Liver (tissue), 9 donors: ENCODE measurements around the gene ETNK1. TPM values are rescaled to one million over a fixed set of nuclear protein-coding genes. Genes with fewer than 3 reads are reported as not detected.

Experiments
- DNase-seq: peaks from one replicate; pipeline ENCODE4 v3.0.0-alpha.2; 2017; ENCODE audit warnings: low spot score
- H3K27ac ChIP-seq, 2 donors: one replicate each; pipeline ENCODE4 v1.7.0; 2013; ENCODE audit warnings: inconsistent platforms in 2 of 2, low read length in 2 of 2, control low read depth in 1 of 2, low read depth in 1 of 2, mild to moderate bottlenecking in 1 of 2
- H3K27me3 ChIP-seq, 4 donors: one replicate each; pipeline versions ENCODE4 v1.6.1 to v1.7.0; 2013; ENCODE audit warnings: low read length in 3 of 4, inconsistent platforms in 1 of 4, mild to moderate bottlenecking in 1 of 4, moderate library complexity in 1 of 4; ENCODE audit not compliant: control insufficient read depth in 4 of 4, insufficient read depth in 4 of 4
- H3K36me3 ChIP-seq, 4 donors: one replicate each; pipeline versions ENCODE4 v1.6.1 to v1.7.0; 2013; ENCODE audit warnings: low read length in 3 of 4, mild to moderate bottlenecking in 3 of 4, low read depth in 1 of 4, moderate library complexity in 1 of 4; ENCODE audit not compliant: control insufficient read depth in 4 of 4, insufficient read depth in 3 of 4
- H3K4me1 ChIP-seq, 4 donors: one replicate each; pipeline versions ENCODE4 v1.6.1 to v1.7.0; 2013; ENCODE audit warnings: low read length in 3 of 4, mild to moderate bottlenecking in 3 of 4, moderate library complexity in 1 of 4; ENCODE audit not compliant: control insufficient read depth in 4 of 4, insufficient read depth in 4 of 4
- H3K4me3 ChIP-seq, 3 donors: one replicate each; pipeline versions ENCODE4 v1.6.1 to v1.7.0; 2013; ENCODE audit warnings: low read length in 3 of 3, control low read depth in 1 of 3, low read depth in 1 of 3, mild to moderate bottlenecking in 1 of 3
- H3K9ac ChIP-seq, 2 donors: one replicate each; pipeline ENCODE4 v1.7.0; 2013; ENCODE audit warnings: low read length in 2 of 2, mild to moderate bottlenecking in 2 of 2, moderate library complexity in 2 of 2, control low read depth in 1 of 2, low read depth in 1 of 2
- H3K9me3 ChIP-seq, 4 donors: one replicate each; pipeline versions ENCODE4 v1.6.1 to v1.7.0; 2013; ENCODE audit warnings: low read length in 3 of 4; ENCODE audit not compliant: control insufficient read depth in 4 of 4
- ATF3 ChIP-seq: IDR thresholded peaks from 2 replicates; pipeline ENCODE4 v1.6.1; 2016; ENCODE audit warnings: antibody characterized with exemption
- CTCF ChIP-seq: fragments of 150-350 bp; IDR thresholded peaks from 2 replicates; pipeline ENCODE4 v1.5.1; 2017; ENCODE audit warnings: improper control_type of control experiment, low read depth, low read length; ENCODE audit not compliant: missing input control
- EGR1 ChIP-seq, 2 donors: IDR thresholded peaks; 2 replicates each; pipeline ENCODE4 v1.6.1; 2016 to 2018; ENCODE audit warnings: antibody characterized with exemption in 2 of 2, low read depth in 2 of 2
- FOXA1 ChIP-seq: IDR thresholded peaks from 2 replicates; pipeline ENCODE4 v1.6.1; 2016; ENCODE audit warnings: antibody characterized with exemption
- FOXA2 ChIP-seq: IDR thresholded peaks from 2 replicates; pipeline ENCODE4 v1.6.1; 2016; ENCODE audit warnings: antibody characterized with exemption
- GABPA ChIP-seq, 2 donors: IDR thresholded peaks in 1 of 2; conservative IDR thresholded peaks in 1 of 2; 2 replicates each; pipeline ENCODE4 v1.6.1; 2016; ENCODE audit warnings: antibody characterized with exemption in 2 of 2, mild to moderate bottlenecking in 1 of 2, moderate library complexity in 1 of 2
- HNF4A ChIP-seq, 2 donors: conservative IDR thresholded peaks; 2 replicates each; pipeline ENCODE4 v1.6.1; 2016; ENCODE audit warnings: antibody characterized with exemption in 2 of 2, mild to moderate bottlenecking in 2 of 2
- HNF4G ChIP-seq: IDR thresholded peaks from 2 replicates; pipeline ENCODE4 v1.6.1; 2016; ENCODE audit warnings: antibody characterized with exemption
- JUND ChIP-seq, 2 donors: IDR thresholded peaks; 2 replicates each; pipeline ENCODE4 v1.6.1; 2016; ENCODE audit warnings: antibody characterized with exemption in 2 of 2
- MAX ChIP-seq: IDR thresholded peaks from 2 replicates; pipeline ENCODE4 v1.6.1; 2016; ENCODE audit warnings: antibody characterized with exemption
- NR2F2 ChIP-seq: IDR thresholded peaks from 2 replicates; pipeline ENCODE4 v1.6.1; 2016; ENCODE audit warnings: antibody characterized with exemption
- RAD21 ChIP-seq, 2 donors: IDR thresholded peaks; 2 replicates each; pipeline ENCODE4 v1.6.1; 2016; ENCODE audit warnings: antibody characterized with exemption in 2 of 2, mild to moderate bottlenecking in 2 of 2
- REST ChIP-seq: IDR thresholded peaks from 2 replicates; pipeline ENCODE4 v1.6.1; 2016; ENCODE audit warnings: antibody characterized with exemption, mild to moderate bottlenecking
- RXRA ChIP-seq, 2 donors: IDR thresholded peaks; 2 replicates each; pipeline ENCODE4 v1.6.1; 2017 to 2018; ENCODE audit warnings: antibody characterized with exemption in 2 of 2, mild to moderate bottlenecking in 1 of 2
- TAF1 ChIP-seq: conservative IDR thresholded peaks from 2 replicates; pipeline ENCODE4 v1.6.1; 2016; ENCODE audit warnings: antibody characterized with exemption, mild to moderate bottlenecking
- YY1 ChIP-seq: IDR thresholded peaks from 2 replicates; pipeline ENCODE4 v1.6.1; 2016; ENCODE audit warnings: antibody characterized with exemption, mild to moderate bottlenecking
- ZBTB33 ChIP-seq: IDR thresholded peaks from 2 replicates; pipeline ENCODE4 v1.6.1; 2016; ENCODE audit warnings: antibody characterized with exemption
- WGBS: extraction: QIAGEN DNeasy Blood & Tissue Kit; methylation state at CpG from one replicate; pipeline ENCODE4 v1.1.7; 2013; 5-methylcytosine and 5-hydroxymethylcytosine counted together
- polyA plus RNA-seq, 2 donors: library from polyadenylated mRNA; stranded (reverse) in 1 of 2; unstranded in 1 of 2; fragments of 200-250 nt in 1 of 2; fragments of >200 nt in 1 of 2; fragmentation: Nextera tagmentation in 1 of 2; extraction: Ambion mirVana in 1 of 2; gene quantifications; one replicate each; pipeline versions ENCODE4 v1.2.1 to v1.2.3, GENCODE V29; 2013 to 2015
- total RNA-seq, 2 donors: library from RNA; depleted of rRNA; stranded (reverse); fragments of >200 nt; gene quantifications; one replicate each; pipeline ENCODE4 v1.2.3, GENCODE V29; 2014
- donor health status: healthy.
- donor health status: healthy.
- donor health status: healthy.
- donor health status: healthy.
- donor health status: healthy.

Gene ETNK1
- total and polyA plus RNA-seq, 4 donors = 15.6 to 51.4 (median 27.0) TPM

- TF ChIP-seq ATF3 (no peak), FOXA1 (no peak), RAD21 (IDR thresholded peaks at IDR 0.05) (no peak), EGR1 (IDR thresholded peaks at IDR 0.05; ENCODE audit: low read depth in 2 of 2) (no peak)
Measured at GRCh38 chr12:22656831-22657230, 31.9 kb downstream of the ETNK1 start (continued).

GRCh38 chr12:22657538-22657937 lies 32.6 kb downstream of the ETNK1 start:
- Histone ChIP-seq H3K4me1 (no peaks in the 10 kb centered on the region), H3K4me3 (no peak overlapping the region), H3K36me3 (peaks cover 0 to 8% (median 2%) of the 10 kb centered on the region in 4 donors), H3K27ac (no peak overlapping the region), H3K27me3 (no peaks in the 10 kb centered on the region), H3K9ac (no peak overlapping the region), H3K9me3 (no peaks in the 10 kb centered on the region)
- no peak for DNase-seq
- WGBS = 100% methylated on average over 1 of the region's 1 CpG
- TF ChIP-seq TAF1 = no peak
- no peak for TF ChIP-seq YY1
- no peak for TF ChIP-seq EGR1 (IDR thresholded peaks at IDR 0.05; ENCODE audit: low read depth in 2 of 2)
- TF ChIP-seq RAD21 (IDR thresholded peaks at IDR 0.05) = no peak
- TF ChIP-seq RXRA (IDR thresholded peaks at IDR 0.05) = no peak
- TF ChIP-seq FOXA2 = no peak
- no peak for TF ChIP-seq GABPA (IDR thresholded peaks at IDR 0.05 in 1 of 2, conservative IDR thresholded peaks at IDR 0.05 in 1 of 2)
- TF ChIP-seq MAX = no peak
- TF ChIP-seq HNF4G = no peak
- TF ChIP-seq JUND (IDR thresholded peaks at IDR 0.05) = no peak
- no peak for TF ChIP-seq FOXA1
- TF ChIP-seq NR2F2 = no peak
- TF ChIP-seq CTCF = no peak
- no peak for TF ChIP-seq HNF4A (conservative IDR thresholded peaks at IDR 0.05)
- TF ChIP-seq REST = no peak
- TF ChIP-seq ATF3 = no peak
- TF ChIP-seq ZBTB33 = no peak
